ENCODE results near the gene PDP2. TPM values are rescaled to one million over a fixed set of nuclear protein-coding genes. Genes with fewer than 3 reads are reported as not detected.

Gene PDP2
- total RNA-seq, 2 experiments from 2014 or later, result 20.8 to 21.4 TPM

- Mint-ChIP-seq H3K27me3 (no peaks in the 10 kb centered on the region), H3K9me3 (no peaks in the 10 kb centered on the region), H3K36me3 (ENCODE audit: low read depth) (no peaks in the 10 kb centered on the region), H3K4me3 (no peak overlapping the region), H3K4me1 (peaks cover 6% of the 10 kb centered on the region), H3K27ac (no peak overlapping the region)
- DNase-seq, result no peak
- ChIA-PET POLR2A (no interaction called here), CTCF (interaction anchor here (1.1 to 1.8 kb wide), 3 partner anchors 10 to 254 kb away, joined by 3 to 4 read pairs (median 4); no protein-coding TSS in a partner anchor)
Observed at GRCh38 chr16:66900721-66901441, 20.6 kb downstream of the PDP2 start.

- no peak for DNase-seq
- Mint-ChIP-seq H3K4me3 (no peak overlapping the region), H3K9me3 (no peaks in the 10 kb centered on the region), H3K27me3 (no peaks in the 10 kb centered on the region), H3K27ac (no peak overlapping the region), H3K36me3 (ENCODE audit: low read depth) (no peaks in the 10 kb centered on the region), H3K4me1 (peaks cover 12% of the 10 kb centered on the region)
- CTCF ChIA-PET, result interaction anchor here (1.1 to 1.8 kb wide), 2 partner anchors 9 to 27 kb away, joined by 4 read pairs; no protein-coding TSS in a partner anchor
- POLR2A ChIA-PET, result no interaction called here
Observed at GRCh38 chr16:66901626-66902025, 21.3 kb downstream of the PDP2 start.

- CTCF ChIA-PET, result interaction anchor here (0.6 to 6.4 kb wide), 7 partner anchors 9 to 315 kb away, joined by 3 to 51 read pairs (median 4); partner anchors contain the start of gene RRAD
- Mint-ChIP-seq H3K27ac (no peak overlapping the region), H3K27me3 (no peaks in the 10 kb centered on the region), H3K9me3 (no peaks in the 10 kb centered on the region), H3K4me1 (peaks cover 12% of the 10 kb centered on the region), H3K4me3 (no peak overlapping the region), H3K36me3 (ENCODE audit: low read depth) (no peaks in the 10 kb centered on the region)
- POLR2A ChIA-PET, result no interaction called here
- no peak for DNase-seq
Observed at GRCh38 chr16:66902648-66903543, 22.6 kb downstream of the PDP2 start.

- Mint-ChIP-seq H3K9me3 (no peaks in the 10 kb centered on the region), H3K4me1 (peaks cover 12% of the 10 kb centered on the region), H3K27me3 (no peaks in the 10 kb centered on the region), H3K4me3 (no peak overlapping the region), H3K27ac (no peak overlapping the region), H3K36me3 (ENCODE audit: low read depth) (no peaks in the 10 kb centered on the region)
- CTCF ChIA-PET, result interaction anchor here (0.6 to 6.4 kb wide), 7 partner anchors 9 to 314 kb away, joined by 3 to 51 read pairs (median 4); partner anchors contain the start of gene RRAD
- no peak for DNase-seq
- POLR2A ChIA-PET, result no interaction called here
Observed at GRCh38 chr16:66903544-66904427, 23.5 kb downstream of the PDP2 start.

GRCh38 chr16:66904428-66904845 lies 24.1 kb downstream of the PDP2 start:
- H3K36me3 Mint-ChIP-seq (ENCODE audit: low read depth), result no peaks in the 10 kb centered on the region
- H3K27ac Mint-ChIP-seq, result no peak overlapping the region
- H3K4me3 Mint-ChIP-seq, result no peak overlapping the region
- no peaks in the 10 kb centered on the region for H3K9me3 Mint-ChIP-seq
- DNase-seq, result no peak
- CTCF ChIA-PET, result interaction anchor here (0.6 to 6.4 kb wide), 6 partner anchors 9 to 68 kb away, joined by 3 to 51 read pairs (median 5); partner anchors contain the start of gene RRAD
- POLR2A ChIA-PET, result no interaction called here
- peaks cover 12% of the 10 kb centered on the region for H3K4me1 Mint-ChIP-seq
- no peaks in the 10 kb centered on the region for H3K27me3 Mint-ChIP-seq

GRCh38 chr16:66904846-66905632 lies 24.7 kb downstream of the PDP2 start:
- Mint-ChIP-seq H3K9me3 (no peaks in the 10 kb centered on the region), H3K4me3 (no peak overlapping the region), H3K4me1 (peaks cover 12% of the 10 kb centered on the region), H3K36me3 (ENCODE audit: low read depth) (no peaks in the 10 kb centered on the region), H3K27me3 (peaks cover 2% of the 10 kb centered on the region), H3K27ac (peak overlapping the region; percentile 13)
- CTCF ChIA-PET, result interaction anchor here (0.6 to 6.4 kb wide), 8 partner anchors 8 to 69 kb away, joined by 3 to 51 read pairs (median 5); partner anchors contain the start of gene RRAD
- POLR2A ChIA-PET, result no interaction called here
- no peak for DNase-seq

- Mint-ChIP-seq H3K4me3 (no peak overlapping the region), H3K9me3 (no peaks in the 10 kb centered on the region), H3K4me1 (peaks cover 12% of the 10 kb centered on the region), H3K27ac (peak overlapping the region; percentile 73), H3K27me3 (peaks cover 2% of the 10 kb centered on the region), H3K36me3 (ENCODE audit: low read depth) (no peaks in the 10 kb centered on the region)
- CTCF ChIA-PET, result interaction anchor here (0.9 to 6.4 kb wide), 10 partner anchors 9 to 33 kb away, joined by 3 to 51 read pairs (median 4); no protein-coding TSS in a partner anchor
- POLR2A ChIA-PET, result interaction anchor here (0.6 kb wide), 1 partner anchor 145 kb away, joined by 9 read pairs; no protein-coding TSS in a partner anchor
- DNase-seq, result peak; percentile 85
Observed at GRCh38 chr16:66905633-66906539, 25.6 kb downstream of the PDP2 start.

- peaks cover 2% of the 10 kb centered on the region for H3K27me3 Mint-ChIP-seq
- no peak overlapping the region for H3K4me3 Mint-ChIP-seq
- no peak overlapping the region for H3K27ac Mint-ChIP-seq
- H3K36me3 Mint-ChIP-seq (ENCODE audit: low read depth), result no peaks in the 10 kb centered on the region
- DNase-seq, result no peak
- peaks cover 12% of the 10 kb centered on the region for H3K4me1 Mint-ChIP-seq
- H3K9me3 Mint-ChIP-seq, result no peaks in the 10 kb centered on the region
- CTCF ChIA-PET, result interaction anchor here (0.8 to 6.4 kb wide), 8 partner anchors 10 to 72 kb away, joined by 3 to 51 read pairs (median 4); no protein-coding TSS in a partner anchor
- POLR2A ChIA-PET, result no interaction called here
Observed at GRCh38 chr16:66906916-66907836, 26.9 kb downstream of the PDP2 start.

- peaks cover 2% of the 10 kb centered on the region for H3K27me3 Mint-ChIP-seq
- H3K4me3 Mint-ChIP-seq, result no peak overlapping the region
- POLR2A ChIA-PET, result no interaction called here
- CTCF ChIA-PET, result interaction anchor here (1.3 to 6.4 kb wide), 2 partner anchors 14 to 20 kb away, joined by 3 to 51 read pairs; no protein-coding TSS in a partner anchor
- DNase-seq, result no peak
- no peak overlapping the region for H3K27ac Mint-ChIP-seq
- no peaks in the 10 kb centered on the region for H3K36me3 Mint-ChIP-seq (ENCODE audit: low read depth)
- peaks cover 12% of the 10 kb centered on the region for H3K4me1 Mint-ChIP-seq
- H3K9me3 Mint-ChIP-seq, result no peaks in the 10 kb centered on the region
Observed at GRCh38 chr16:66908116-66908515, 27.8 kb downstream of the PDP2 start.
